Forelimb muscle (tissue), 1 donor: Measurements from ENCODE around the gene RFX4. TPM values are rescaled to one million over a fixed set of nuclear protein-coding genes. Genes with fewer than 3 reads are reported as not detected.

Experiments
- DNase-seq: peaks from one replicate; pipeline ENCODE4 v3.0.0-alpha.2; 2013; ENCODE audit warnings: low read depth
- polyA plus RNA-seq: library from polyadenylated mRNA; unstranded; fragments of 120-200 nt; gene quantifications from one replicate; pipeline ENCODE4 v1.2.1, GENCODE V29; 2013; ENCODE audit not compliant: insufficient read length

Gene RFX4
- polyA plus RNA-seq, 1 donor: 0.15 TPM

DNA sequence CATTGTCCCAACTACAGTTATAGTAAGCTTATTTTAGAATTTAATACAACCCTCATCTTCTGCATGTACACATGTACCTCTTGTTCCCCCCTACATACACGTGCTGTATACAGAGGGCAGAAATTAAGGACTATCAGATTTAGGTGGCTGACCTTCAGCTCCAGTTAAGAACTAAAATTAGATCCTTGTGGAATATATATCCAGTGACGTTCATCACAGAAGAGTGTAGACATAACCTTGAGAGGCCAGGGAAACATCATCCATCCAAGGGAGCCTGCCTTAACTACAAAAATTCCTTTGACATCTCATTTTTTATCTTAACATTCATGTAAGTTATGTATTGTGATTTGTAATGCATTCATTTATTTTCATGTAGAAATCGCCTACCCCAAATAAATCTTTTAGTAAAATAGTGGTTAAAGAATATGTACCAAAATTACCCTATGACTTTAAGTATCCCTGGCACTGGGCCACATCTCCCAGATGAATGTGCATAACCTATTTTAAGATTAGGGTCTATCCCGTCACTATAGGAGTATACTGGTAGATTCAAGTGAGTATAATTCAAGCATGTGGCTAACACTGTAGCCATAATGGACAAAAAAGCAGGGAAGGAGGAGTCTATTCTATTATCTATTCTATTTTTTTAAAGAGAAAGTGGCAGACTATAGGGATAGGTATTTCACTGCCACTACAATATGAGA is 219.2 kb downstream of the RFX4 start:
- no peak for DNase-seq

DNA sequence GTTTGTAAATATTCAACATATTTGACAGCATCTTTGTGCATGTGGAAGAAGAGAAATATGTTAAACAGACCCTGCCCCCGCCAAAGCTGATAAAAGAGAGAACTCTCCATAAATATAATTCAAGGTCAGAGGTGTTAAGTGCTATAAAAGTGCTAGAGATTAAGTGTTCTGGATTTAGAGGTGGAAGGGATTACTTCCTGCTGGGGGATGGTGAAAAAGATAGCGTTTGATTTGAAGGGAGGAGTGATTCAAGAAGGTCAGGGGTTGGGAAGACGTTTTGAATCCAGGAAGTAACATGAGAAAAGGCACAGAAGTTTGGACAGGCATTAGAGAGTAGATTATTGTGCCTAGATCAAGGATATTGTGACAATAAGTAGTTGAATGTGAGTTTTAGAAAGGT is 221.9 kb downstream of the RFX4 start:
- no peak for DNase-seq

Other genes starting within 250 kb of the RFX4 start
- 11.4 TPM for gene POLR3B, start 225.3 kb upstream of the RFX4 start, polyA plus RNA-seq
- 14.7 TPM for gene RIC8B, start 191.7 kb downstream of the RFX4 start, polyA plus RNA-seq